ENCODE data around the gene C10orf71. TPM values are rescaled to one million over a fixed set of nuclear protein-coding genes. Genes with fewer than 3 reads are reported as not detected.

Gene C10orf71
- total RNA-seq, 1 experiment from 2014 or later = not detected

DNA sequence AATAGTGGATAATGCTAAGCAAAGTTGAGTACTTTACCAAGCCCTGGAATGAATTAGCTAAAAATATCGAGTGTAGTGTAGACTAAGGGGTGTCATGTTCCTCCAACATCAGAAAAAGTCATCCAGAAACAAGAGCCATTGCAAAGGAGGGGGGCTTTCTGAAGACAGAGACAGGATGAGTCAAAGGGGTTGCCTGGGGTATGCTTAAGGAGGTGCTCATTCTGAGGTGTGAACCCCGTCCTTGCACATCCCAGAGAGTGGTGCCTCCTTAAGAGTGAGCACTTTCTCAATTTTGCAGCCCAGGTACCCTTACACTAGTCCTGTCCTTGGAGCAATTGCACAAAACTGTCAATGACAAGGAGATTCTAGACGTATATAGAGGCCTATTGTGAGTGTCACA, 43.1 kb upstream of the C10orf71 start:
- H3K36me3 ChIP-seq (ENCODE audit: control insufficient read depth in 1 of 2, insufficient read depth in 2 of 2, low read length in 2 of 2) = no peaks in the 10 kb centered on the region
- no peak overlapping the region for H3K9ac ChIP-seq (ENCODE audit: low read length)
- H3K9me3 ChIP-seq (ENCODE audit: control insufficient read depth in 1 of 2, insufficient read depth in 1 of 2, low read depth in 1 of 2, low read length in 2 of 2) = no peaks in the 10 kb centered on the region
- TF ChIP-seq, protein P1, sequence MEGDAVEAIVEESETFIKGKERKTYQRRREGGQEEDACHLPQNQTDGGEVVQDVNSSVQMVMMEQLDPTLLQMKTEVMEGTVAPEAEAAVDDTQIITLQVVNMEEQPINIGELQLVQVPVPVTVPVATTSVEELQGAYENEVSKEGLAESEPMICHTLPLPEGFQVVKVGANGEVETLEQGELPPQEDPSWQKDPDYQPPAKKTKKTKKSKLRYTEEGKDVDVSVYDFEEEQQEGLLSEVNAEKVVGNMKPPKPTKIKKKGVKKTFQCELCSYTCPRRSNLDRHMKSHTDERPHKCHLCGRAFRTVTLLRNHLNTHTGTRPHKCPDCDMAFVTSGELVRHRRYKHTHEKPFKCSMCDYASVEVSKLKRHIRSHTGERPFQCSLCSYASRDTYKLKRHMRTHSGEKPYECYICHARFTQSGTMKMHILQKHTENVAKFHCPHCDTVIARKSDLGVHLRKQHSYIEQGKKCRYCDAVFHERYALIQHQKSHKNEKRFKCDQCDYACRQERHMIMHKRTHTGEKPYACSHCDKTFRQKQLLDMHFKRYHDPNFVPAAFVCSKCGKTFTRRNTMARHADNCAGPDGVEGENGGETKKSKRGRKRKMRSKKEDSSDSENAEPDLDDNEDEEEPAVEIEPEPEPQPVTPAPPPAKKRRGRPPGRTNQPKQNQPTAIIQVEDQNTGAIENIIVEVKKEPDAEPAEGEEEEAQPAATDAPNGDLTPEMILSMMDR (IDR thresholded peaks at IDR 0.05 in 2 of 3, conservative IDR thresholded peaks at IDR 0.05 in 1 of 3; ENCODE audit: borderline replicate concordance in 1 of 3, insufficient read depth in 1 of 3, low read depth in 2 of 3, low read length in 2 of 3) = no peak
- TF ChIP-seq SRF (IDR thresholded peaks at IDR 0.05; ENCODE audit: low read depth) = no peak
- no peak for TF ChIP-seq CEBPB (IDR thresholded peaks at IDR 0.05; ENCODE audit: low read depth)
- no peak for TF ChIP-seq EZH2phosphoT487 (IDR thresholded peaks at IDR 0.05; ENCODE audit: borderline replicate concordance)
- no peak for TF ChIP-seq POLR2A (IDR thresholded peaks at IDR 0.05; ENCODE audit: borderline replicate concordance, extremely low read depth, insufficient read depth, insufficient read length)
- TF ChIP-seq ZNF274 (IDR thresholded peaks at IDR 0.05; ENCODE audit: low read depth, low read length) = no peak
- no peak for TF ChIP-seq FOSL1 (IDR thresholded peaks at IDR 0.05; ENCODE audit: low read depth)
- TF ChIP-seq ELF1 (IDR thresholded peaks at IDR 0.05; ENCODE audit: borderline replicate concordance, low read depth) = no peak
- TF ChIP-seq SIN3A (IDR thresholded peaks at IDR 0.05; ENCODE audit: low read depth) = no peak
- no peaks in the 10 kb centered on the region for H4K20me1 ChIP-seq (ENCODE audit: insufficient read depth)
- no peak for ATAC-seq
- no peaks in the 10 kb centered on the region for H3K4me1 ChIP-seq (ENCODE audit: control insufficient read depth in 1 of 2, insufficient read depth in 2 of 2, low read length in 2 of 2)
- no peak overlapping the region for H3K4me2 ChIP-seq (ENCODE audit: low read length)
- H3K27ac ChIP-seq (ENCODE audit: low read depth, low read length) = no peak overlapping the region
- RAD21 ChIA-PET (ENCODE audit: low non-redundant PET in 1 of 2, low total read pairs in 2 of 2, uncharacterized antibody in 2 of 2, unreplicated experiment in 2 of 2) = no interaction called here
- DNase-seq (ENCODE audit: low read depth, low spot score) = no peak
- no TSS peak for BruUV-seq (replicated peaks)
- H3K79me2 ChIP-seq (ENCODE audit: insufficient read depth, low read length) = no peaks in the 10 kb centered on the region
- H3K4me3 ChIP-seq (replicated peaks in 1 of 2; ENCODE audit: low read depth in 1 of 2, low read length in 2 of 2) = no peak overlapping the region
- H3K9me2 ChIP-seq (ENCODE audit: insufficient read depth) = no peaks in the 10 kb centered on the region
- H3K27me3 ChIP-seq (ENCODE audit: insufficient read depth, low read length) = peaks cover 46% of the 10 kb centered on the region; the same call in 1 of the 2 replicates
- CTCF ChIA-PET = no interaction called here
- POLR2A ChIA-PET = no interaction called here
- intact Hi-C loops (cut with micrococcal nuclease) = no loop called here
- no peak overlapping the region for H2AFZ ChIP-seq (ENCODE audit: low read depth, low read length, poor library complexity, severe bottlenecking)

DNA sequence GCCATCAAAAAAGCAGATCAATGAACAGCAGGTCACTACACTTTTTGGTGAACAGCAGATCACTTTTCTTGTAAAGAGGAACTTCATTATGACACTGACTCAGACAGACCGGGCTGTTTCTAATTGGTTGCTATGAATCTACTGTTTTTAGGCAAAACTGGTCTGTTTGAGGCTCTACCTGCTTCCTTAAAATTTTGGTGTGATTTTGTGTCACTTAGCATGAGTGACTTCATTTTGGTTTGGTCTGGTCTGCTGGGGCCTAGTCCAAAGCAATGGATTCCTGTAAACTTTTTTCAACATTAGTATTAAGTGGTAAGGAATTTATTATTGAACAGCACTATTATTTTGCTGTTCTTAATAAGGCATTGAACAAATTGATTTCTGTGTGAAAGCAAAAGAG, 41.8 kb upstream of the C10orf71 start:
- Histone ChIP-seq H3K9me2 (ENCODE audit: insufficient read depth) (no peaks in the 10 kb centered on the region), H4K20me1 (ENCODE audit: insufficient read depth) (no peaks in the 10 kb centered on the region), H3K9ac (ENCODE audit: low read length) (no peak overlapping the region), H2AFZ (ENCODE audit: low read depth, low read length, poor library complexity, severe bottlenecking) (no peak overlapping the region), H3K36me3 (ENCODE audit: control insufficient read depth in 1 of 2, insufficient read depth in 2 of 2, low read length in 2 of 2) (no peaks in the 10 kb centered on the region), H3K9me3 (ENCODE audit: control insufficient read depth in 1 of 2, insufficient read depth in 1 of 2, low read depth in 1 of 2, low read length in 2 of 2) (no peaks in the 10 kb centered on the region), H3K4me2 (ENCODE audit: low read length) (no peak overlapping the region), H3K27me3 (ENCODE audit: insufficient read depth, low read length) (peaks cover 54% of the 10 kb centered on the region; the same call in 1 of the 2 replicates), H3K79me2 (ENCODE audit: insufficient read depth, low read length) (no peaks in the 10 kb centered on the region), H3K4me3 (replicated peaks in 1 of 2; ENCODE audit: low read depth in 1 of 2, low read length in 2 of 2) (no peak overlapping the region), H3K27ac (ENCODE audit: low read depth, low read length) (no peak overlapping the region), H3K4me1 (ENCODE audit: control insufficient read depth in 1 of 2, insufficient read depth in 2 of 2, low read length in 2 of 2) (no peaks in the 10 kb centered on the region)
- ChIA-PET POLR2A (no interaction called here), RAD21 (ENCODE audit: low non-redundant PET in 1 of 2, low total read pairs in 2 of 2, uncharacterized antibody in 2 of 2, unreplicated experiment in 2 of 2) (no interaction called here), CTCF (no interaction called here)
- DNase-seq (ENCODE audit: low read depth, low spot score) (no peak), ATAC-seq (no peak)
- intact Hi-C loops (cut with micrococcal nuclease) = no loop called here
- TF ChIP-seq TCF7L2 (IDR thresholded peaks at IDR 0.05; ENCODE audit: borderline replicate concordance, extremely low read depth, insufficient read depth, insufficient read length) = no peak
- no peak for TF ChIP-seq CEBPB (IDR thresholded peaks at IDR 0.05; ENCODE audit: low read depth)
- TF ChIP-seq RAD21 (IDR thresholded peaks at IDR 0.05; ENCODE audit: low read depth) = no peak
- TF ChIP-seq YY1 (IDR thresholded peaks at IDR 0.05; ENCODE audit: extremely low read depth, insufficient replicate concordance, low read depth, low read length) = no peak
- TF ChIP-seq EGR1 (IDR thresholded peaks at IDR 0.05; ENCODE audit: low read depth) = no peak
- no peak for TF ChIP-seq SRF (IDR thresholded peaks at IDR 0.05; ENCODE audit: low read depth)
- TF ChIP-seq CBX3 (IDR thresholded peaks at IDR 0.05; ENCODE audit: low read depth) = no peak
- TF ChIP-seq ZFX (IDR thresholded peaks at IDR 0.05) = no peak
- TF ChIP-seq, protein P2, sequence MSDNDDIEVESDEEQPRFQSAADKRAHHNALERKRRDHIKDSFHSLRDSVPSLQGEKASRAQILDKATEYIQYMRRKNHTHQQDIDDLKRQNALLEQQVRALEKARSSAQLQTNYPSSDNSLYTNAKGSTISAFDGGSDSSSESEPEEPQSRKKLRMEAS (IDR thresholded peaks at IDR 0.05) = no peak
- BruUV-seq (replicated peaks) = no TSS peak

Data from HCT116 (cell line).